NB4 (cell line): ENCODE results near the gene TBL1Y.

Source experiments
- DNase-seq: peaks from one replicate; pipeline ENCODE4 v3.0.0; 2010; ENCODE audit warnings: low read depth
- H3K4me3 ChIP-seq: one replicate; pipeline ENCODE4 v1.5.1; 2011; ENCODE audit warnings: mild to moderate bottlenecking, low read depth, low read length, moderate library complexity
- CTCF ChIP-seq: IDR thresholded peaks from one replicate; pipeline ENCODE4 v1.5.1; 2012; ENCODE audit warnings: low read depth, low read length
- MAX ChIP-seq: IDR thresholded peaks from 2 replicates; pipeline ENCODE4 v1.6.1; 2011; ENCODE audit warnings: low read depth, low read length
- MYC ChIP-seq: IDR thresholded peaks from 2 replicates; pipeline ENCODE4 v1.6.1; 2011; ENCODE audit warnings: low read depth, low read length
- POLR2A ChIP-seq: IDR thresholded peaks from 2 replicates; pipeline ENCODE4 v1.6.1; 2011; ENCODE audit warnings: mild to moderate bottlenecking; ENCODE audit not compliant: insufficient read length; ENCODE audit errors: extremely low read depth

The TBL1Y gene

GRCh38 chrY:7094365-7094764, 183.9 kb downstream of the TBL1Y start:
- DNase-seq = no peak
- no peak overlapping the region for H3K4me3 ChIP-seq
- TF ChIP-seq CTCF (no peak), MYC (no peak), MAX (no peak), POLR2A (no peak)

- DNase-seq = no peak
- no peak for TF ChIP-seq MAX
- TF ChIP-seq POLR2A = no peak
- TF ChIP-seq CTCF = no peak
- no peak for TF ChIP-seq MYC
- no peak overlapping the region for H3K4me3 ChIP-seq
Measured at GRCh38 chrY:7097021-7097420, 186.5 kb downstream of the TBL1Y start.

GRCh38 chrY:7099742-7100141, 189.2 kb downstream of the TBL1Y start:
- no peak for DNase-seq
- H3K4me3 ChIP-seq = no peak overlapping the region
- TF ChIP-seq CTCF = no peak
- TF ChIP-seq MYC = no peak
- no peak for TF ChIP-seq MAX
- TF ChIP-seq POLR2A = no peak

- no peak for DNase-seq
- TF ChIP-seq MYC (no peak), CTCF (no peak), MAX (no peak), POLR2A (no peak)
- no peak overlapping the region for H3K4me3 ChIP-seq
Measured at GRCh38 chrY:7102680-7103079, 192.2 kb downstream of the TBL1Y start.

- no peak for TF ChIP-seq CTCF
- no peak for TF ChIP-seq POLR2A
- no peak for TF ChIP-seq MAX
- no peak for TF ChIP-seq MYC
- no peak for DNase-seq
- no peak overlapping the region for H3K4me3 ChIP-seq
Measured at GRCh38 chrY:7107179-7107578, 196.7 kb downstream of the TBL1Y start.

GRCh38 chrY:7110086-7110485, 199.6 kb downstream of the TBL1Y start:
- H3K4me3 ChIP-seq = no peak overlapping the region
- no peak for TF ChIP-seq POLR2A
- no peak for TF ChIP-seq MYC
- TF ChIP-seq MAX = no peak
- TF ChIP-seq CTCF = no peak
- no peak for DNase-seq
